Astrocyte of the cerebellum (primary cell): ENCODE measurements around the gene SMU1.
A peak's percentile ranks its signal among the peaks of the same experiment; 100 is the strongest.

Source experiments
- DNase-seq: peaks from one replicate; pipeline ENCODE4 v3.0.0-alpha.2; 2011; ENCODE audit warnings: low read depth
- H3K4me3 ChIP-seq: 2 replicates; pipeline ENCODE4 v1.5.1; 2011; ENCODE audit warnings: mild to moderate bottlenecking, low read depth, low read length, moderate library complexity
- CTCF ChIP-seq: IDR thresholded peaks from 2 replicates; pipeline ENCODE4 v1.5.1; 2012; ENCODE audit warnings: low read length, low read depth, moderate library complexity, mild to moderate bottlenecking; ENCODE audit errors: missing control alignments
- in situ Hi-C: cut with HindIII; loops from 2 replicates; pipeline ENCODE4 v1.10.0; 2017; ENCODE audit warnings: low sequenced_read_pairs

The SMU1 gene

DNA sequence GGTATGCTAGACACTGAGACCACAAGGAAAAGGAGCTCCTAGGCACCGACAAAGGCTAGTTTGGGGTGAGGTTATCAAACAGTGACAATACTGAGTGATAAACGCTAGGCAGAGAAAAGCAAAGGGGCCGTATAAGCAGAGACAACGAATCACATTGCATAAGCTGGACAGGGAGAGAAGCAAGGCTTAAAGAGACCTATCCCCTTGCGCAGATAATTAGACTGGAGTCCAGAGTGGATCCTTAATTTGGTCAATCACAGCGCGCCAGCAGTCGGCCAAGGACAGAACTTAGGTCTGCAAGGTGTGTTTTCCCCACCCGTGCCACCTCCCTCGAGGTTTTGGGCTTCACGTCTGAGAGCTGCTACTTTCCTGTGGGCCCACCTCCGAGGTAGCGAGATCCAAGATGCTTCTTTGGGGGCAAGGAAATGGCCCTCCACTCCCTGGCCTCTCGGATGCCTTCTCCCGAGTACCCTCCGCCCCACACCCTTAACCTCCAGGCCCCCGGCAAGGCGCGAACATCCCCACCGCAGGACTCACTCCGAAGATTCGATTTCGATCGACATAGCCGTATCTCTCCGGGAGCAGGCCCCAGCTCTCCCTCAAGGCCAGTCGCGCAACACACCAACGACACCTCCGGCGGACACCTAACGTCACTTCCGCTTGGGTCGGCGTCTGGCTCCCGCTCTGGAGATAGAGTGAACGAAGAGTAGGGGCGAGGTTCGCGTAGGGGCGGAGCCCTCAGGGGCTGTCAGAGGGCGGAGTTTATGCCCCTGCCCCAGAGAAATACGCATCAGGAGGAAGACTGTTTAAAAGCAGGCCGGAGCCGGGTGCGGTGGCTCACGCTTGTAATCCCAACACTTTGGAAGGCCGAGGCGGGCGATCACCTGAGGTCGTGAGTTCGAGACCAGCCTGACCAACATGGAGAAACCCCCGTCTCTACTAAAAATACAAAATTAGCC, at the start of gene SMU1:
SMU1 (minus strand) TSS at position 629 of the 959 bp plus-strand sequence; CDS start at position 563, 66 bp downstream.
- DNase-seq, result peak; percentile 93
- H3K4me3 ChIP-seq, result peak within 1 kb of the TSS; percentile 82
- no peak for TF ChIP-seq CTCF
- in situ Hi-C loops, result loop anchor here (5.0 kb wide), 3 partner anchors 41 to 151 kb away; no protein-coding TSS in a partner anchor

GRCh38 chr9:33125461-33125860, 49.0 kb upstream of the SMU1 start:
- TF ChIP-seq CTCF, result no peak
- DNase-seq, result no peak
- in situ Hi-C loops, result loop anchor here (5.0 to 10.0 kb wide), 2 partner anchors 67 to 99 kb away; no protein-coding TSS in a partner anchor
- H3K4me3 ChIP-seq, result no peak overlapping the region

- no peak overlapping the region for H3K4me3 ChIP-seq
- in situ Hi-C loops, result loop anchor here (5.0 to 10.0 kb wide), 2 partner anchors 67 to 100 kb away; no protein-coding TSS in a partner anchor
- no peak for TF ChIP-seq CTCF
Observed at GRCh38 chr9:33124751-33125381, 48.4 kb upstream of the SMU1 start.

DNA sequence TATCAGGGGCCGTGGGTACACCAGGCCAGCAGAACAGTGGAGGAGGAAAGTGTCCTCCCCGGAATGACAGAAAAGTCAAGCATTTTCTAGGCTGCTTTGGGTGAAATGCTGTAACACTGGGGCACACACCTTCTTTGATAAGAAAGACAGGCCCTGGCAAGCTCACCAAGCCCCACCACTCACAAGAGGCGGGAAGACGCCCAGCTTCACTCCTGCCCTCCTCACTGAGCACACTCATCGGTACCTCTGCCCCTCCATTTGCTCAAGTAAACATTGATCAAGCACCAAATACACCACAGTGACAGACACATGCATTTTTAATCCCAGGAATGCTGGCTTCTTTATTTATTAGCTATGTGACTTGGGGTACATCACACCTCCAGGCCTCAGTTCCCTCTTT, 47.6 kb upstream of the SMU1 start:
- in situ Hi-C loops, result loop anchor here (10.0 kb wide), 1 partner anchor 101 kb away; no protein-coding TSS in a partner anchor
- no peak for TF ChIP-seq CTCF
- no peak for DNase-seq
- no peak overlapping the region for H3K4me3 ChIP-seq

More at GRCh38 chr9:33124751-33125381, 48.4 kb upstream of the SMU1 start:
- DNase-seq, result no peak

- no peak for DNase-seq
- H3K4me3 ChIP-seq, result no peak overlapping the region
- no peak for TF ChIP-seq CTCF
- in situ Hi-C loops, result loop anchor here (10.0 kb wide), 1 partner anchor 101 kb away; no protein-coding TSS in a partner anchor
Observed at GRCh38 chr9:33123407-33124031, 47.0 kb upstream of the SMU1 start.

- no peak overlapping the region for H3K4me3 ChIP-seq
- DNase-seq, result no peak
- TF ChIP-seq CTCF, result no peak
- in situ Hi-C loops, result loop anchor here (10.0 kb wide), 1 partner anchor 104 kb away; no protein-coding TSS in a partner anchor
Observed at GRCh38 chr9:33120620-33121019, 44.1 kb upstream of the SMU1 start.
